ENCODE results near the gene SLC35G3.

DNA sequence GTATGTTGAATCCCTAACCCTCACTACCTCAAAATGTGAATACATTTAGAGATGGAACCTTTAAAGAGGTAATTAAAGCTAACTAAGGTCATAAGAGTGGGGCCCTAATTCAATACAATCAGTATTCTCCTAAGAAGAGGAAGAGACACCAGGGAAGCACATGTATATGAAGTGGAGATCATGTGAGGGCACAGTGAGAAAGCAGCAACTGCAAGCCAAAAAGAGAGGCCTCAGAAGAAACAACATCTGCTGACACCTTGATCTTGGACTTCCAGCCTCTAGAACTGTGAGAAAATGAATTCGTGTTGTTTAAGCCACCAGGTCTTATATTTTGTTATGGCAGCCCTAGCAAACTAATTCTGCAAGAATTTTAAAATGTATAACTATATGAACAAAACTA is 35.4 kb upstream of the SLC35G3 start:
- TF ChIP-seq, protein P1, sequence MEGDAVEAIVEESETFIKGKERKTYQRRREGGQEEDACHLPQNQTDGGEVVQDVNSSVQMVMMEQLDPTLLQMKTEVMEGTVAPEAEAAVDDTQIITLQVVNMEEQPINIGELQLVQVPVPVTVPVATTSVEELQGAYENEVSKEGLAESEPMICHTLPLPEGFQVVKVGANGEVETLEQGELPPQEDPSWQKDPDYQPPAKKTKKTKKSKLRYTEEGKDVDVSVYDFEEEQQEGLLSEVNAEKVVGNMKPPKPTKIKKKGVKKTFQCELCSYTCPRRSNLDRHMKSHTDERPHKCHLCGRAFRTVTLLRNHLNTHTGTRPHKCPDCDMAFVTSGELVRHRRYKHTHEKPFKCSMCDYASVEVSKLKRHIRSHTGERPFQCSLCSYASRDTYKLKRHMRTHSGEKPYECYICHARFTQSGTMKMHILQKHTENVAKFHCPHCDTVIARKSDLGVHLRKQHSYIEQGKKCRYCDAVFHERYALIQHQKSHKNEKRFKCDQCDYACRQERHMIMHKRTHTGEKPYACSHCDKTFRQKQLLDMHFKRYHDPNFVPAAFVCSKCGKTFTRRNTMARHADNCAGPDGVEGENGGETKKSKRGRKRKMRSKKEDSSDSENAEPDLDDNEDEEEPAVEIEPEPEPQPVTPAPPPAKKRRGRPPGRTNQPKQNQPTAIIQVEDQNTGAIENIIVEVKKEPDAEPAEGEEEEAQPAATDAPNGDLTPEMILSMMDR (IDR thresholded peaks at IDR 0.05; ENCODE audit: low read depth, low read length), result no peak
- no peak for TF ChIP-seq EZH2phosphoT487 (IDR thresholded peaks at IDR 0.05; ENCODE audit: low read depth)
